ENCODE results near the gene LEKR1. TPM values are rescaled to one million over a fixed set of nuclear protein-coding genes. Genes with fewer than 3 reads are reported as not detected.

The LEKR1 gene
- total RNA-seq, 2 donors from 2014 or later, result 0.20 to 0.70 TPM

DNA sequence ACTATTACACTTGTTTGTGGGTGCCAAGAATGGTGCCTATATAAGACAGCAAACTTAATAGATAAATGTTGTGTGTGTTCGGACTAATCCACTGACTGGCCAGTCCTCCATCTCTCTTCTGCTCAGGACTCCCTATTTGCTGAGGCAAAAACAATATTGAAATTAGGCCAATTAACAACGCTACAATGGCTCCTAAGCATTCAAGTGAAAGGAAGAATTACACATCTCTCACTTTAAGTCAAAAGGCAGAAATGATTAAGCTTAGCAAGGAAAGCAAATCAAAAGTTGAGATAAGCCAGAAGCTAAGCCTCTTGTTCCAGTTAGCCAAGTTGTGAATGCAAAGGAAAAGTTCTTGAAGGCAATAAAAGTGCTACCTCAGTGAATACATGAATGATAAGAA is 206.8 kb downstream of the LEKR1 start:
- Histone ChIP-seq H3K36me3 (no peaks in the 10 kb centered on the region), H3K27me3 (no peaks in the 10 kb centered on the region), H3K9me3 (peaks cover 0 to 6% of the 10 kb centered on the region in 2 donors), H3K4me1 (no peaks in the 10 kb centered on the region), H3K27ac (no peak overlapping the region), H3K4me3 (no peak overlapping the region)
- TF ChIP-seq, protein P1, sequence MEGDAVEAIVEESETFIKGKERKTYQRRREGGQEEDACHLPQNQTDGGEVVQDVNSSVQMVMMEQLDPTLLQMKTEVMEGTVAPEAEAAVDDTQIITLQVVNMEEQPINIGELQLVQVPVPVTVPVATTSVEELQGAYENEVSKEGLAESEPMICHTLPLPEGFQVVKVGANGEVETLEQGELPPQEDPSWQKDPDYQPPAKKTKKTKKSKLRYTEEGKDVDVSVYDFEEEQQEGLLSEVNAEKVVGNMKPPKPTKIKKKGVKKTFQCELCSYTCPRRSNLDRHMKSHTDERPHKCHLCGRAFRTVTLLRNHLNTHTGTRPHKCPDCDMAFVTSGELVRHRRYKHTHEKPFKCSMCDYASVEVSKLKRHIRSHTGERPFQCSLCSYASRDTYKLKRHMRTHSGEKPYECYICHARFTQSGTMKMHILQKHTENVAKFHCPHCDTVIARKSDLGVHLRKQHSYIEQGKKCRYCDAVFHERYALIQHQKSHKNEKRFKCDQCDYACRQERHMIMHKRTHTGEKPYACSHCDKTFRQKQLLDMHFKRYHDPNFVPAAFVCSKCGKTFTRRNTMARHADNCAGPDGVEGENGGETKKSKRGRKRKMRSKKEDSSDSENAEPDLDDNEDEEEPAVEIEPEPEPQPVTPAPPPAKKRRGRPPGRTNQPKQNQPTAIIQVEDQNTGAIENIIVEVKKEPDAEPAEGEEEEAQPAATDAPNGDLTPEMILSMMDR (IDR thresholded peaks at IDR 0.05), result no peak
- no peak for DNase-seq (ENCODE audit: low spot score)

DNA sequence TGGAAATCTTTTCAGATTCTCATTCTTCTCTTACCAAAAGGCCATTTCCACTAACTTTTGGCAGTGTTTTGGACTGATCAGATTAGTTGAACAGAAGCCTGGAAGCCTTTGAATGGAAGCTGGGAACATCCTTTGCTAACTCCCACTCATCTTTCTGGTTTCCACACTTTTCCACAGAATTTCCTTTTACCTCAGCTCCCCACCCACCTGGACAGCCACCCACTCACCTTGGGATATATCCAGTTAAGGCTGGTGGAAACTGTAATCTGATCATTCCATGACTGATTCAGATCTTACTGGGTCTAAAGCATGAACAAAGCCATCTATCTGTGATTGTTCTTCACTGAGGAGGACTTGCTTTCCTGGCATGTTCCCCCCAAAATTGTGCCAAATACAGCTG is 214.3 kb downstream of the LEKR1 start:
- Histone ChIP-seq H3K36me3 (no peaks in the 10 kb centered on the region), H3K27ac (no peak overlapping the region), H3K4me3 (no peak overlapping the region), H3K9me3 (peaks cover 0 to 6% of the 10 kb centered on the region in 2 donors), H3K27me3 (no peaks in the 10 kb centered on the region), H3K4me1 (no peaks in the 10 kb centered on the region)
- TF ChIP-seq, protein P1 (IDR thresholded peaks at IDR 0.05), result no peak
- DNase-seq (ENCODE audit: low spot score), result no peak

DNA sequence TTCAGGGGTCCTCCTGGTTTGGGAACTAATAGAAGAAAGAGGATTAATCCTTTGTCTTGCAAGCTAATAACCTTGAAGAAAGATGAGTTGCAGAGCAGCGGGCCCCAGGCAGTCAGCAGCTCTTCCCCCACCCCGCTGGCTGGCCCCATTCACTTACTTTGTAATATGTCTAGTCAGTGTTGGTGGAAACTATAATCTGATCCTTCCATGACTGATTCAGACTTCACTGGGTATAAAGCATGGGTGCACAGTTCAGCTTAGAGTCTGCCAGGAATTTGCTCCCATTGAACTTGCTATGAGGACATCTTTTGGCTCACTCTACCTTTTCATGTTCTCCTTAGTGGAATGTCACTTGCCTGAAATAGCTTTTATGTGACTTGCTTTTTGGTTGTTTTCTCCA is 216.1 kb downstream of the LEKR1 start:
- TF ChIP-seq, protein P1 (IDR thresholded peaks at IDR 0.05), result no peak
- no peak for DNase-seq (ENCODE audit: low spot score)
- Histone ChIP-seq H3K9me3 (no peaks in the 10 kb centered on the region), H3K36me3 (no peaks in the 10 kb centered on the region), H3K27me3 (no peaks in the 10 kb centered on the region), H3K27ac (no peak overlapping the region), H3K4me1 (no peaks in the 10 kb centered on the region), H3K4me3 (no peak overlapping the region)

DNA sequence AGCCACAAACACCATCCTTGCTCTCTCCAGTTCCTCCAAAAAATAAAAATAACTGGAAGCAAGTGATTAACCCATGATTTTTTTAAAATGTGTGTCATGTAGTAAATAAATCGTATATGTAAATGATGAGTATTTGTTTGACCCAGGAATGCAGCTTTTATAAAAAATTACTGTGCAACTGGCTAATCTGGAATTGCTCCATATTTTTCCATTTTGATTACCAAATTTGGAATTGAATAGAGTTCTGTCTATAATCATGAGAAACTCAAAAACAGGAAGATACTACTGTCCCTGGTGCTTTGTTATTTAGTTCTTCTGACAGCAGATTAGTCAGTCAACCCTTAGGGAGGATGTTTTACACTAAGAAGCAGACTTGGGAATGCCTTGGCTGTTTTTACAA is 217.6 kb downstream of the LEKR1 start:
- TF ChIP-seq, protein P1 (IDR thresholded peaks at IDR 0.05), result no peak
- Histone ChIP-seq H3K4me1 (no peaks in the 10 kb centered on the region), H3K27me3 (no peaks in the 10 kb centered on the region), H3K27ac (no peak overlapping the region), H3K4me3 (no peak overlapping the region), H3K36me3 (no peaks in the 10 kb centered on the region), H3K9me3 (no peaks in the 10 kb centered on the region)
- DNase-seq (ENCODE audit: low spot score), result no peak

DNA sequence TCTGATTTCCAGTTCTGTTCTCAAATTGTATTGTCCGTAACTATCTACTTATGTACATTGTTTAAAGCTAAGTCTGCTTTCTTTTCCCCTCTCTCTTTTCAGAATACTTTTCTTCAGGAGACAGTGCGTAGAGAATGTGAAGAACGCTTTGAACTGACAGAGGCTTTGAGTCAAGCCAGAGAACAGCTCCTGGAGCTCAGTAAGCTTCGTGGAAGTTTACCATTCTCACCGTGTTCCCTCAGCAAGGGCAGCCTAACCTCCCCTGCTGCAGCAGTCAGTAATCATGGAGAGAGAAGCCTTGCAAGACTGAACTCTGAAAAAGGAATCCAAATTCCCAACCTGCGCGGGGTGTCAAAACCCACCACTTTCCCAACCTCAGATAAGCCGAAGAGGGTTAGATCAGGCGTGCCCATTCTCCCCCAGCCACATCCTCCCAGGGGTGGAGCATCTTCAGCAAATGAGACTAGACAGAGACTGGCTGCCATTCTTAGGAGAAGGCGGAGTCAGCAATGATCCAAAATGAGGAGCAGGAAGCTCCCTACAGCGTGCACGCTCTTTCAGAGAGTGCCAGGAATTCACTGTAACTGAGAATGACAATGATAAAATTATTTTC is 219.2 kb downstream of the LEKR1 start:
- DNase-seq (ENCODE audit: low spot score), result no peak
- Histone ChIP-seq H3K36me3 (no peaks in the 10 kb centered on the region), H3K4me3 (peak overlapping the region in 1 of 2 donors; percentile 29), H3K9me3 (no peaks in the 10 kb centered on the region), H3K27ac (peak overlapping the region in 1 of 2 donors; percentile 44), H3K27me3 (no peaks in the 10 kb centered on the region), H3K4me1 (no peaks in the 10 kb centered on the region)
- TF ChIP-seq, protein P1 (IDR thresholded peaks at IDR 0.05), result no peak

DNA sequence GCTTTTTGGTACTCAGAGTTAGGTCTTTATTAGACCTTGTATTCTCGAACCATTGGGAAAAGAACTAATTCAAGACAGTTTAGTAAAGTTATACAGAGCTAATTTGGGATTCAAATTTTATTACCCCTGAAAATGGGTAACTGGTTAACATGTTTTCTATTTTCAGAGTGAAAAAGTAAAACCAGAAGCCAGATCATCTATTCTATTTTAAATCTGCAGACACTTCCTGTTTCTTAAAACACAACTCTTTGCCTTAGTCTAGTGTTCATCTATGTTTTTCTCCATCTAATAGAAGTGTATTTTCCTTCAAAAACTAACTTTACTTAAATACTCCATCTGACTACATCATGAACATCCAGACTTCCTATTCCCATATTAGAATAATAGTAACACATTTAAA is 220.4 kb downstream of the LEKR1 start:
- no peaks in the 10 kb centered on the region for H3K4me1 ChIP-seq
- no peak overlapping the region for H3K27ac ChIP-seq
- no peak for DNase-seq (ENCODE audit: low spot score)
- no peaks in the 10 kb centered on the region for H3K36me3 ChIP-seq
- H3K27me3 ChIP-seq, result no peaks in the 10 kb centered on the region
- H3K4me3 ChIP-seq, result no peak overlapping the region
- H3K9me3 ChIP-seq, result no peaks in the 10 kb centered on the region
- TF ChIP-seq, protein P1 (IDR thresholded peaks at IDR 0.05), result no peak

Measured in right atrium auricular region (tissue), 2 donors.